Measurements from ENCODE around the gene ALK.

DNA sequence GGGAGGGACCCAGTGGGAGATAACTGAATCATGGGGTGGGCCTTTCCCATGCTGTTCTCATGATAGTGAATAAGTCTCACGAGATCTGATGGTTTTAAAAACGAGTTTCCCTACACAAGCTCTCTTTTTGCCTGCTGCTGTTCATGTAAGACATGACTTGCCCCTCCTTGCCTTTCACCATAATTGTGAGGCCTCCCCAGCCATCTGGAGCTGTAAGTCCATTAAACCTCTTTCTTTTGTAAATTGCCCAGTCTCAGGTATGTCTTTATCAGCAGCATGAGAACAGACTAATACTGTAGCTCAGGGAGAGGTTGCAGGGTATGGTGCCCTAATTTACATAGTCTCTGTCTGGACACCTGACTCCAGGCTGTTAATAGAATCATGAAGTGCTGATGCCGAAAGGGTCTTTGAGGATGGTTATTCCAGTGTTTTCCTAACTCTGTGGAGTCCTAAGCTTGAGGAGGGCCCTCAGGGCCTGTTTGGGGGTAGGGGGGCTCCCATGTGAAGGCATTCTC is 343.2 kb downstream of the ALK start:
- TF ChIP-seq CTCF (IDR thresholded peaks at IDR 0.05), result no peak
- TF ChIP-seq POLR2A (IDR thresholded peaks at IDR 0.05), result no peak

Data from thyroid gland (tissue), 4 donors.